HG02852 (cell line): ENCODE data around the gene CA10.
A peak's percentile ranks its signal among the peaks of the same experiment; 100 is the strongest.

Source experiments
- ATAC-seq: cut with Tn5 transposase; IDR thresholded peaks from one replicate; pipeline ENCODE4 v1.9.1; 2021; ENCODE audit warnings: mild to moderate bottlenecking, moderate library complexity; ENCODE audit not compliant: unreplicated experiment

The CA10 gene

GRCh38 chr17:51890710-51891109 is 267.8 kb downstream of the CA10 start:
- ATAC-seq: no peak

GRCh38 chr17:51888816-51889215 is 269.7 kb downstream of the CA10 start:
- no peak for ATAC-seq

GRCh38 chr17:51876986-51877385 is 281.5 kb downstream of the CA10 start:
- ATAC-seq: no peak

GRCh38 chr17:51873302-51873701 is 285.2 kb downstream of the CA10 start:
- no peak for ATAC-seq

GRCh38 chr17:51869387-51869786 is 289.1 kb downstream of the CA10 start:
- no peak for ATAC-seq

GRCh38 chr17:51860954-51861561 is 297.5 kb downstream of the CA10 start:
- peak; percentile 51 for ATAC-seq

- ATAC-seq: no peak
Observed at GRCh38 chr17:51857052-51857597, 301.4 kb downstream of the CA10 start.

- ATAC-seq: no peak
Observed at GRCh38 chr17:51855806-51856205, 302.7 kb downstream of the CA10 start.

GRCh38 chr17:51853857-51854256 is 304.7 kb downstream of the CA10 start:
- ATAC-seq: no peak

- no peak for ATAC-seq
Observed at GRCh38 chr17:51852603-51853002, 305.9 kb downstream of the CA10 start.

- ATAC-seq: no peak
Observed at GRCh38 chr17:51850201-51850600, 308.3 kb downstream of the CA10 start.

GRCh38 chr17:51848451-51848850 is 310.1 kb downstream of the CA10 start:
- no peak for ATAC-seq

GRCh38 chr17:51846566-51846965 is 311.9 kb downstream of the CA10 start:
- no peak for ATAC-seq

GRCh38 chr17:51845776-51846175 is 312.7 kb downstream of the CA10 start:
- ATAC-seq: no peak

GRCh38 chr17:51842763-51843162 is 315.8 kb downstream of the CA10 start:
- no peak for ATAC-seq

- no peak for ATAC-seq
Observed at GRCh38 chr17:51841669-51842068, 316.8 kb downstream of the CA10 start.

GRCh38 chr17:51840688-51841087 is 317.8 kb downstream of the CA10 start:
- ATAC-seq: no peak

GRCh38 chr17:51833620-51834019 is 324.9 kb downstream of the CA10 start:
- no peak for ATAC-seq

- no peak for ATAC-seq
Observed at GRCh38 chr17:51833045-51833444, 325.5 kb downstream of the CA10 start.

- ATAC-seq: no peak
Observed at GRCh38 chr17:51830886-51831285, 327.6 kb downstream of the CA10 start.

GRCh38 chr17:51830451-51830850 is 328.1 kb downstream of the CA10 start:
- no peak for ATAC-seq

GRCh38 chr17:51828901-51829300 is 329.6 kb downstream of the CA10 start:
- no peak for ATAC-seq

- no peak for ATAC-seq
Observed at GRCh38 chr17:51827140-51827539, 331.4 kb downstream of the CA10 start.
